TTC549 (cell line): ENCODE measurements around the gene DTX3.
"Not testable (repeated sequence)": the region's sequence is repeated elsewhere in the genome, so short reads cannot be mapped to it uniquely, and the experiment has no call there.

ENCODE experiments used
- FAIRE-seq: peaks from 2 replicates; lab custom pipeline; 2012; peaks lifted over from hg19 to GRCh38; lab: Jason Lieb, UNC

The DTX3 gene, protein sequence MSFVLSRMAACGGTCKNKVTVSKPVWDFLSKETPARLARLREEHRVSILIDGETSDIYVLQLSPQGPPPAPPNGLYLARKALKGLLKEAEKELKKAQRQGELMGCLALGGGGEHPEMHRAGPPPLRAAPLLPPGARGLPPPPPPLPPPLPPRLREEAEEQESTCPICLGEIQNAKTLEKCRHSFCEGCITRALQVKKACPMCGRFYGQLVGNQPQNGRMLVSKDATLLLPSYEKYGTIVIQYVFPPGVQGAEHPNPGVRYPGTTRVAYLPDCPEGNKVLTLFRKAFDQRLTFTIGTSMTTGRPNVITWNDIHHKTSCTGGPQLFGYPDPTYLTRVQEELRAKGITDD

DNA sequence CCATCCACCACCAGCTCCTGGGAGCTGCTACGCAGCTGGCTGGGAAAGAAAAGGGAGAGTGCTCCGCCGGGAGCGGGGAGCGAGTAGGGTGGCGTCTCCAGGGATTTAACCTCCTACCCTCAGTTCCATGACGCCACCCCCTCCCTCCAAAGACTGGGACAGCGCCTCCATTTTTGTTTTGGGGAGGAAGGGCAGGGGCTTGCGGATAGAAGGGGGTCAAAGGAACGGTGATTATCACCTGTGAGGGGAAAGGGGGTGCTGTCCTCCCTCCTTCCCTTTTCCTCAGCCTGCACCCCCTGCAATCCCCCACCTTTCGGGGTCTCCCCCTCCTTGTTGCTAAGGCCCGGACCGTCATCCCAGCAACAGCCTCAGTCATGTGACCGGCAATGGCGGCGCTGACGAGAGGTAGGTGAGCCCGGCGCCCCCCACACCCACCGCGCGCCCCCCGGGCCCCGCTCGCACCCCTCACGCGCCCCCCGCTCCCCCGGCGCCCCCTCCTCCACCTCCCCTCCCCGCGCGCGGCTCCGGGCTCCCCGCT, at the start of gene DTX3:
Gene DTX3 (plus strand): TSS at position 371 of the 538 bp plus-strand sequence. CDS start 1,694 bp downstream, outside the sequence.
- no peak for FAIRE-seq

DNA sequence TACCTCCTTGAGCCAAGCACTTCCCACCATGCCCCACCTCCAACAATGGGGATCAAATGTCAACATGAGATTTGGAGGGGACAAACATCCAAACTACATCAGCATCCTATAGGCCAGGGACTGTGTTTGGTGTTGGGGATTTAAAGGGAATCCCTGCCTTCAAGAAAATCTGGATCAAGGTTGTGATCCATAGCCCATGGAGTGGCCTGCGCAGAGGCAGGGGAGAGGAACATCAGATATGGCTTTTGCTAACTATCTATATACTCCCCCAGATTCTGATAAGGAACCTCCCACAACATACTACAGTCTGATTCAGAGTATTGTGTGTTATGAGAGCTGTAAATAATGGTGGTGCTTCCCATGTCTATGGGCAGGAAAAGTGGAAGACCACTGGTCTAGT, 49.7 kb upstream of the DTX3 start:
- no peak for FAIRE-seq

DNA sequence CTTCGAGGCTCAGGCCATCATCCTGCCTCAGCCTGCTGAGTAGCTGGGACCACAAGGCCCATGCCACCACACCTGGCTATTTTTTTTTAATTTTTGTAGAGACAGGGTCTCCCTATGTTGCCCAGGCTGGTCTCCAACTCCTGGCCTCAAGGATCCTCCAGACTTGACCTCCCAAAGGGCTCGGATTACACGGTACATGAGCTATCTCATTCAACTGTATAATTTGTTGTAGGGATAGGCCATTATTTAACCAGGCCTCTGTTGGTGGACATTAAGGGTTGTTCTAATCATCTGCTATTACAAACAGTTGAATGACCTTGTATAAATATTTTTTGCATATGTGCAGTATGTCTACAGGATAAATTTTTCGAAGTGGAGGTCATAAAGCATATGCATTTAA, 45.8 kb upstream of the DTX3 start:
- FAIRE-seq: no peak

DNA sequence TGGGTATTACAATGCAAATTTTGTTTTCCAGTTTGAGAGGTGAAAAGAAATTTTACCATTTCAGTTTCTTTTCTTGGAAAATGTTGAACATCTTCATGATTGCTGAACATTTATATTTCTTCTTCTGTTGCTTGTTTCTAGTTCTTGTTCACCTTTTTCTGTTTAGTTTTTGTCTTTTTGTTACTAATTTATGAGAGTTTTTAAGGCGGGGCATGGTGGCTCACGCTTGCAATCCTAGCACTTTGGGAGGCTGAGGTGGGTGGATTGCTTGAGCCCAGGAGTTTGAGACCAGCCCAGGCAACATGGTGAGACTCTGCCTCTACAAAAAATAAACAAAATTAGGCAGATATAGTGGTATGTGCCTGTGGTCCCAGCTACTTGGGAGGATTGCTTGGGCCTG, 44.1 kb upstream of the DTX3 start:
- no peak for FAIRE-seq

DNA sequence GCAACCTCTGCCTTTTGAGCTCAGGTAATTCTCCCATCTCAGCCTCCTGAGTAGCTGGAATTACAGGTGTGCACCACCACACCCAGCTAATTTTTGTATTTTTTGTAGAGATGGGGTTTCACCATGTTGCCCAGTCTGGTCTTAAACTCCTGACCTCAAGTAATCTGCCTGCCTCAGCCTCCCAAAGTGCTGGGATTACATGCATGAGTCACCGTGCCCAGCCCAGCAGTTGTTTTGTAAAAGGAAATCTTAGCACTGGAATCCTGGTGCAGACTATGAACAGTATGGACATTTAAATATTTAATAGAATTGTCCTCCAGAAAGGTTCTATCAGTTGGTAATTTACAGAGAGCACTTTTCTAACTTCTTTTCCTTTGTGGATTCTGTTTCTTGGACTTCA, 43.5 kb upstream of the DTX3 start:
- not testable (repeated sequence) for FAIRE-seq

DNA sequence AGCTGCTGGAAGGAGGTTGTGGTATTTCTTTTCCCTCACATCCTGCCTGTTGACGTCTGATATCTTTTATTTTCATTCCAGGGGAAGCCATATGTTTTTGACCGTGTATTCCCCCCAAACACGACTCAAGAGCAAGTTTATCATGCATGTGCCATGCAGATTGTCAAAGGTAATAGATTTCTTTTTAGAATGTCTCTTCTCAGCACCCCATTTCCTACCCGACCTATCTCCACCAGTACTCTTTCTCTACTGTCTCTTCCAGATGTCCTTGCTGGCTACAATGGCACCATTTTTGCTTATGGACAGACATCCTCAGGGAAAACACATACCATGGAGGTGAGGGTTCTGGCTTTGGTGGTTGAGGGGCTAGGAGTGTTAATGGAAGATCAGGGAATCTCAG, 41.3 kb upstream of the DTX3 start:
- FAIRE-seq: no peak

DNA sequence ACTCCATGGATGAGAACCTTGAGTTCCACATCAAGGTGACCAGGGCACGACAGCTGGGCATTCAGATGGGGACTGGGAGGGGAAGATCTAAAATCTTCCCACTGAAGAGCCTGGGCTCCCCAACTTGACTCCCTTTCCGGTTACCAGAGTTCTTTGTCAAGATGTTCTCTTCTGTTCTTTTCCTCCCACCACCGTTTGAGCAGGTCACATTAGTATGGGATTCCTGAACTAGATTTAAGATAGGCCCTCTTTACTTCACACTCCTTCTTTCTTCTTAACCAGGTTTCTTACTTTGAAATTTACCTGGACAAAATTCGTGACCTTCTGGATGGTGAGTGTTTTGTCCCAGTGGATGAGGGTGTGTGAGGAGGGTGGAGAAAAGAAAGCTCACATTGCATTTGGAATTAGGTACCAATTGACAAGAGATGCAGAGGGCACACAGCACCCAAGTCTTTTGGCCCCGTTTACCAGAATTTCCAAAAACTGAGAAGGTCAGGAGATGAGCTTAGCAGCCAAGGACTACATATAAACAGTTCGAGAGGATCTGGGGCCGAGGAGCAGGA, 40.4 kb upstream of the DTX3 start:
- FAIRE-seq: no peak

DNA sequence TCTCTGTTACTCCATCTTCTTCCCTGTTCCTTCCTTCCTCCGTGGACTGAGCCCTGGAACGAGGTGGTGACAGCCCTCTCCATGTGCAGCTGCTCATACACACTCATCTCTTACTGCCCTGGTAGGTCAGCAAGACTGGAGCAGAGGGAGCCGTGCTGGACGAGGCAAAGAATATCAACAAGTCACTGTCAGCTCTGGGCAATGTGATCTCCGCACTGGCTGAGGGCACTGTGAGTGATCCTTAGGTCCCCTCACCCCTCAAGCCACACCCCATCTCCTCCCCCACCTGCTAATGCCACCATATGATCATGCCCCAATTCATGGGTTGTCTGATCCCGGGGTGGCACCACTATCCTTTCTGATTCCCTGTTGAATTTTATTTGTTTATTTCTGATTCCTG, 35.8 kb upstream of the DTX3 start:
- no peak for FAIRE-seq

DNA sequence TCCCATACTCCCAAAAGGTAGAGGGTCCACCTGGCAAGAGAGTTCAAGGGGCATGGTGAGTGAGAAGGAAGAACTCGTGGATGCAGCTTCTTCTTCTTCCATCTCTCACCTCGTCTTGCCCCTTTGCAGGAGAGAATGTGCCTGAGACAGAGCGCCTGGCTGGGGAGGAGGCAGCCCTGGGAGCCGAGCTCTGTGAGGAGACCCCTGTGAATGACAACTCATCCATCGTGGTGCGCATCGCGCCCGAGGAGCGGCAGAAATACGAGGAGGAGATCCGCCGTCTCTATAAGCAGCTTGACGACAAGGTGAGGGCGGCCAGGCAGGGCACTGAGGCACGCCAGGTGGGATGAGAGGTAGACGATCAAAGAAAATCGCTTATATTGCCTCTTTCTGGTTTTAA, 34.8 kb upstream of the DTX3 start:
- no peak for FAIRE-seq

DNA sequence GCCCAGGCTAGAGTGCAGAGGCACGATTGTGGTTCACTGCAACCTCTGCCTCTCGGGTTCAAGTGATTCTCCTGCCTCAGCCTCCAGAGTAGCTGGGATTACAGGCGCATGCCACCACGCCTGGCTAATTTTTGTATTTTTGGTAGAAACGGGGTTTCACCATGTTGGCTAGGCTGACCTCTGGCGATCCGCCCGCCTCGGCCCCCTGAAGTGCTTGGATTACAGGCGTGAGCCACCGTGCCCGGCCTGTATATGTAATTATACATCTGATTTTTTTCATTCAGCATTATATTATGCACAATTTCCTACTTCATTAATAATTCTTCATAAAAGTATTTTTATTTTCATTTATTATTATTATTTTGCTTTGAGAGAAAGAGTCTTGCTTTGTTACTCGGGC, 34.2 kb upstream of the DTX3 start:
- not testable (repeated sequence) for FAIRE-seq

DNA sequence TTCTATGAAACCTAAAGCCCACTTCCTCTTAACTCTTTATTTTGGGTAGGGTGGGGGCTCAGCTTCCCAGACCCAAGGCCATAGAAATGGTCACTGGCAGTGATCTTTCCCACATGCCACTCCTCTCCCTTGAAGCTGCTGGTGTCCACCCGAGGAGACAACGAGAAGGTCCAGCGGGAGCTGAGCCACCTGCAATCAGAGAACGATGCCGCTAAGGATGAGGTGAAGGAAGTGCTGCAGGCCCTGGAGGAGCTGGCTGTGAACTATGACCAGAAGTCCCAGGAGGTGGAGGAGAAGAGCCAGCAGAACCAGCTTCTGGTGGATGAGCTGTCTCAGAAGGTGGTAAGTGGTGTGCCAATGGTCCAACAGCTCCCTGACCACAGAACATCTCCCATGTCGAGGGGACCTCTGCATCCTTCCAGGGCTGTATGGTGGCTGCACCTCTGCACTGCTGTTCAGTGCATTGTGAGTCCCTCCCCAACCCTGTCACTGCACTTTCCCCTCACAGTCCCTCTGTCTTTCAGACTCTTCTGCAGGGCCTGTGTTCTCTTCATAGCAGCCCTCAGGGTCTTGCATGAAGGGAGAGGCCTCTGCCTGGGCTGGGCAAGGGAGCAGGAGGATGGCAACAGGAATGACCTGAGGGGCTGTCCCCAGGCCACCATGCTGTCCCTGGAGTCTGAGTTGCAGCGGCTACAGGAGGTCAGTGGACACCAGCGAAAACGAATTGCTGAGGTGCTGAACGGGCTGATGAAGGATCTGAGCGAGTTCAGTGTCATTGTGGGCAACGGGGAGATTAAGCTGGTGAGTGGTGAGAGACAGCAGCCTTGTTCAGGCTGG, 32.5 kb upstream of the DTX3 start:
- FAIRE-seq: no peak

DNA sequence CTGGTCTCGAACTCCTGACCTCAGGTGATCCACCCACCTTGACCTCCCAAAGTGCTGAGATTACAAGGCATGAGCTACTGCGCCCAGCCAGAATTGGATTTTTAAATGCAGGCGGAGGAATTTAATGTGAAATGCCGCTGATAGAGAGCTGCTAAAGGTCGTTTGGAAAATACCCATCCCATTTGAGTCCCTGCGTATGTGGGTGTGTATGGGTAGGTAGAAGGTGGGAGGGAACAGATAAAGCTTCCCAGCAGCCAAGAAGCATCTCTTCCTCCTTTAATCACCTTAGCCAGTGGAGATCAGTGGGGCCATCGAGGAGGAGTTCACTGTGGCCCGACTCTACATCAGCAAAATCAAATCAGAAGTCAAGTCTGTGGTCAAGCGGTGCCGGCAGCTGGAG, 29.8 kb upstream of the DTX3 start:
- no peak for FAIRE-seq

DNA sequence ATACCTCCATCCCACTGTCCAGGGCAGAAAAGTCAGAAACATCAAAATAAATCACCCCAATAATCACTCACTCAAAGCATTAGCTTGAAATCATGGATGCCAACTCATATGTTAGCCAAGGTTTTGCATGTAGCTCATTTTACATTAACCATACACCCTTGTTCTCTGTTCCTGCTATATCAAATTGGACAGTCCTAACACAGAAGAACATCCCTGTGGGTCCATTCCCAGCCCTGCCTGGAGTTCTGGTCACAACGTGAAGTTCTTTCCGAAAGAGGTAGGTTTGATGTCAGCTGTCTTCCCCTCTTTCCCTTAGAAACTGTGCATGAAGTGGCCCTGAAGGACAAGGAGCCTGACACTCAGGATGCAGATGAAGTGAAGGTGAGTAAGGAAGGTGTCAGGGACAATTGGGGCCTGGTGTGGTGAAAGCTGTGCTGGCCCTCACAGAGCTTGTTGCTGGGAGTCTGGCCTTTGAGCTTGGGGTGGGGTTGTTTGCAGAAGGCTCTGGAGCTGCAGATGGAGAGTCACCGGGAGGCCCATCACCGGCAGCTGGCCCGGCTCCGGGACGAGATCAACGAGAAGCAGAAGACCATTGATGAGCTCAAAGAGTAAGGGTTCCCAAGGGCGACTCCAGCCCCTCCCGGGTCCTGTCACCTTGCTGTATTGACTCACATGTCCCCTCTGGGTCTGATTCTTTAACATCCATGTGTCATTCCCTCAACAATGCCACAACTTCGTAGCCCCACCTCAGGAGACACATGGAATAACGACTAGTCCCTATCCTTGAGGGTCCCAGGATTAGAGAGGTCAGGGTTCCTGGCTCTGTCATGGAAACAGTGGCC, 28.6 kb upstream of the DTX3 start:
- no peak for FAIRE-seq

DNA sequence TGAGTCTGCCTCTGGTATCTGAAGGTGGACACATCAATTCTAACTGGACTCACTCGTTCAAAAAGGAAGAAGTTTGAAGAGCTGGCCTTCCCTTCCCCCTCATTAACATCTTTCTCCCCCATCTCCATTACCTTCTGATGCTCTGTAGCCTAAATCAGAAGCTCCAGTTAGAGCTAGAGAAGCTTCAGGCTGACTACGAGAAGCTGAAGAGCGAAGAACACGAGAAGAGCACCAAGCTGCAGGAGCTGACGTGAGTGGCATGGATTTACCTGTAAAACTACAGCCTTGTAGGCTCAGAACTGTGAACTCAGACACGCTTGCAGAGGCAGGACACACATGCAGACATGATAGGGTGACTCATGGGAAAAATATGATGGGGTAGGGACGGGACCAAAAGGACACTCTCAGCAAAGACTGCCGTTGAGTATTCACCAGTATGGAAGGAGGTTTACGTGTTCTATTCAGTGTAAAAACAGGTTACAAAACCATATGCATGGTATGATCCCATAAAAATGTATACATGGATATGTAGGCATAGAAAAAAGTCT, 27.9 kb upstream of the DTX3 start:
- no peak for FAIRE-seq

DNA sequence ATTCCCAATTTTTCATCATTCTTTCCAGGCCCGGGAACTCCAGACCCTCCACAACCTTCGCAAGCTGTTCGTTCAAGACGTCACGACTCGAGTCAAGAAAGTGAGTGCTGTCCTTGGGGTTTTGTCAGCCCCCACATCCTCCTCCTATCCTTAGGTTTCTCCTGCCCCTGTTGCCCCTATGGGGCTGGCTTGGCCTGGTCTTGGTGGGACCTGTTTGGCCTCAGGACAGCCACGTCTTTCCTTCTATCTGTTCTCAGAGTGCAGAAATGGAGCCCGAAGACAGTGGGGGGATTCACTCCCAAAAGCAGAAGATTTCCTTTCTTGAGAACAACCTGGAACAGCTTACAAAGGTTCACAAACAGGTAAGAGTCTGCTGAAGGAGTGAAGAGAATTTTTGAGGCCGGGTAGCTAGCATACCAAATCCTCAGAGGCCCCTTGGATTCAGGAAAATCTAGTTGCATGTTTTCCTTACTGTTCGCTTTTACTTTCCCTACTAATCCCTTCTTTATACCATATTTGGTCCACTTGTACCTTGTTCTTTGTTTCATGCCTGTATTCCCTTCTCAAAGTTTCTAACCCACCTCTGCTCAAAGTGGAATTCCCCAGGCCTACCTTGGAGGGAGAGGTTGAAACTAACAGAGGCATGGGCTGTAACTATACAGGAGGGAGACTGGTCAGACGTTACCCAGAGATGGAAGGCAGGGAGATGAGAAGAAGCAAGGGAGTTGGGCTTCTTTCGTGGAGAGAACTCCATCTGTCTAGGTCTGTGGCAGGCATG, 26.5 kb upstream of the DTX3 start:
- no peak for FAIRE-seq

DNA sequence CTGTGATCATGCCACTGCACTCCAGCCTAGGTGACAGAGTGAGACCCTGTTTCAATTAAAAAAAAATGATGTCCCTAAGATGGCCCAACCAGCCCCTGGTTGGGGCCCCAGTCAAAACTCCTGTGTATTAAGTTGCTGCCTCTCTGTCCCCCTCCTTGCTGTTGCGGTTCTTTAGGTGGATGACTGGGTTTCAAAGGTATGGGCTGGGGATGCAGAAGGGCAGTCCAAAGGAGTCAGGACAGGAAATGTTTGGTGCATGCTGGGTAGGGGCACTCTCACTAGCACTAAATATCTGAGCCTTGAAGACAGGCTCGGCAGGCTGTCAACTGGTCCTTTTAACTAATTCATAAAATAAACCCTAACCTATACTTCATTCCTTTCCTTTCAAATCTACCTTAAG, 25.6 kb upstream of the DTX3 start:
- no peak for FAIRE-seq

DNA sequence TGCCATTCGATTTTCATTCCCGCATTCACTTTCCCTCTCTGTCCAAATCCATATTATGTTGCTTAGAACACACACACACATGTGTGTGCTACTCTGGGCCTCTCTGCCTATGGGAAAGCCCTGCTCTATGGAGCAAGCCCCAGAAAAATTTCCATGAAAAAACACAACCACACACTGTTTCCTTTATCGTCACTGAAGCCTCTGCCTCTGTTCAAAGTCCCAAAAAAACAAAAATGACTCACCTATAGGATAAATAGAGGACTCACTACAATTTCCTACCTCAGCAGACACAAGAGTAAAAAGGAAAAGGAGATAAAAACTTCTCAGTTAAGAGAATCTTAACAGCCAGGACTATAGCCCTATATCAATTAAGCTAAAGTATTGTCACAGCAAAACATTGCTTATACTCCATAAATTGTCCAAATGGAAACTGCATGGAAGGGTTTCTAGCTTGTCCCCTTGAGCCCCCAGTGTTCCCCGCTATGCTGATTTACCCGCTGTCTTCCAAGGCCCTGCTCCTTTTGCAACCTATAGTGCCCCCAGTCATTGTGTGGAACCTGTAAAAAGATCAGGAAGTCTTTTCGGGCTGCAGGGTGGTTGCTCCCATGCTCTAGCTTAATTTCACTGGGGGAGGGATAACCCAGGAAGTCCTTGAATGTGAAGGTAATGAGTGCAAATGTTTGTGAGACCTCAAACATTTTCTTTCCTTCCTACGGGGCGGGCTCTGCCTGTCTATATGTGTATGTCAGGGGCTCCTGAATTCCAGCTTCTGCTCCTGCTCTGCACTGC, 24.8 kb upstream of the DTX3 start:
- FAIRE-seq: no peak

DNA sequence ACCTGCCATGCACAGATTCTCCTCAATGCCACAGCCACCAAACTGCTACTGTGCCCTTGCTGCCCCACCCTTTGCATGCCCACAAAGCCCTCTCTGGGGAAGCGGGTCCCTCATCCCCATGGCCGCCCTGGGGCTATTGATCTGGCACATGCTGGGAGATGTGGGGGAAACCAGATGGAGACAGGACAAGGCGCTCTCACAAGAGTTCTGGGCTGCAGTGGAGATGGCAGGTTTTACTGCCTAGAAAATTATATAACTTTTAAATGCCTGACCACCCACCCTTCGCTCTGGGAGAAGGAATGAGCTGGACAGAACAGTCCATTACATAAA, 24.2 kb upstream of the DTX3 start:
- FAIRE-seq: no peak

DNA sequence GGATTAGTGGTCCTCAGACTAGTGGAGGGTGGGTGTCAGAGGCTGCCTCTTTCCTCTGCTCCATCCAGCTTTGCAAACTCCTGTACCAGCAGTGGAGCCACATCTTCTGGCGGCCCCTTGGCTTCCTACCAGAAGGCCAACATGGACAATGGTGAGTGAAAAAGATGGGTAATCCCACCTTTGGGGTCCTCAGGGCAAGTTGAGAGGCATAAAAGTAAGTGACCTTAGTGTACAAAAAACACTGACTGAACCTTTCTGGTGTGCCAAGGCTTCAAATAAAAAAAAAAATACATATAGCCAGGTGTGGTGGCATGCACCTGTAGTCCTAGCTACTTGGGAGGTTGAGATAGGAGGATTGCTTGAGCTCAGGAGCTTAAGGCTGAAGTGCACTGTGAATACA, 22.8 kb upstream of the DTX3 start:
- no peak for FAIRE-seq

DNA sequence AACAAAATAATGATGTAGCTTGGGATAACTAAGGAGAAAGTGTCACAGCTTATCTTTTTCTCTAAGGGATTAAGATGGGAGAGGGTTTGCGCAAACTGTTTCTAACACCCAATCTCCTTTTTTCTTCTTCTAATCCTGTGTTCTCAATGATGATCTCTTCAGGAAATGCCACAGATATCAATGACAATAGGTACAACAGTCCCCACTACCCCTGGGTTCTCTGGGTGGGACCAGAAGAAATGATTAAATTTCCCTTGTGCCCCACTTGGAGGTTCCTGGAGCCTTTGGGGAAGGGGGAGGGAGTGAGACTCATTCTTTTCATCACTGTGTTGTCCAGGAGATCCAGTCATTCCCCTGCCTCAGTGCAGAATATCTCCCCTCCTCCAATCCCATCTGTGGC, 22.2 kb upstream of the DTX3 start:
- no peak for FAIRE-seq
